HepG2 (cell line): ENCODE data around the gene IKZF3. TPM values are rescaled to one million over a fixed set of nuclear protein-coding genes. Genes with fewer than 3 reads are reported as not detected.

Experiments
- ATAC-seq: fragments of 200-7000 bp; cut with Tn5 transposase; 3 replicates; pipeline ENCODE4 v1.9.1; 2020; ENCODE audit warnings: mild to moderate bottlenecking, moderate library complexity
- BruUV-seq: library from RNA; stranded (reverse); fragments of 400-500 nt; replicated peaks from 2 replicates; lab custom pipeline; 2021; lab: Mats Ljungman, UMichigan
- CTCF ChIA-PET: fragments of 300-600 bp; formaldehyde crosslinking; extraction: SDS; loops from one replicate; lab custom pipeline; 2021; ENCODE audit warnings: low total read pairs, inconsistent platforms, low intra/inter-chr PET ratio; lab: Yijun Ruan, JAX
- POLR2A ChIA-PET: fragments of 350-600 bp; sonication (Branson Sonifier 250); formaldehyde crosslinking; loops from one replicate; lab custom pipeline; 2020; ENCODE audit warnings: antibody characterized with exemption, inconsistent platforms; lab: Yijun Ruan, JAX
- DNase-seq: peaks from one replicate; pipeline ENCODE4 v3.0.0-alpha.2; 2015; ENCODE audit warnings: low spot score
- FAIRE-seq: peaks from 3 replicates; lab custom pipeline; 2011; peaks lifted over from hg19 to GRCh38; lab: Jason Lieb, UNC
- H2AFZ ChIP-seq: one replicate; pipeline ENCODE4 v1.6.1; 2011; ENCODE audit warnings: low read length, inconsistent platforms
- H3K27ac ChIP-seq: fragments of 300-600 bp; 3 replicates; pipeline ENCODE4 v1.8.0; 2011; ENCODE audit warnings: mixed run types, mild to moderate bottlenecking, mixed read lengths, low read length, inconsistent platforms; ENCODE audit not compliant: insufficient read depth; ENCODE audit errors: extremely low read length
- H3K27me3 ChIP-seq, 2 experiments: fragments of 200-600 bp in 1 of 2; 2 replicates in 1 of 2; 3 replicates in 1 of 2; pipeline versions ENCODE4 v1.6.0 to v1.8.0; 2011; ENCODE audit warnings: low read length in 2 of 2, mild to moderate bottlenecking in 2 of 2, moderate library complexity in 2 of 2, inconsistent platforms in 1 of 2; ENCODE audit not compliant: insufficient read depth in 2 of 2, control insufficient read depth in 1 of 2
- H3K36me3 ChIP-seq, 2 experiments: fragments of 200-600 bp in 1 of 2; replicated peaks in 1 of 2; 2 replicates in 1 of 2; 3 replicates in 1 of 2; pipeline versions ENCODE4 v1.5.1 to v1.8.0; 2011; ENCODE audit warnings: low read length in 2 of 2, inconsistent platforms in 1 of 2; ENCODE audit not compliant: insufficient read depth in 2 of 2, control insufficient read depth in 1 of 2
- H3K4me1 ChIP-seq: 2 replicates; pipeline ENCODE4 v1.5.1; 2012; ENCODE audit warnings: low read length, inconsistent platforms; ENCODE audit not compliant: insufficient read depth
- H3K4me2 ChIP-seq: 2 replicates; pipeline ENCODE4 v1.6.0; 2011; ENCODE audit warnings: low read depth, low read length, inconsistent platforms
- H3K4me3 ChIP-seq, 3 experiments: fragments of 200-600 bp in 1 of 3; sonication (generic), shearing (Covaris generic) in 1 of 3; replicated peaks in 1 of 3; 2 replicates each; pipeline ENCODE4 v1.5.1; 2011 to 2016; ENCODE audit warnings: low read length in 3 of 3, inconsistent platforms in 2 of 3, low read depth in 2 of 3, mild to moderate bottlenecking in 2 of 3, control low read depth in 1 of 3, mixed read lengths in 1 of 3; ENCODE audit not compliant: insufficient read depth in 1 of 3
- H3K79me2 ChIP-seq: one replicate; pipeline ENCODE4 v1.6.1; 2011; ENCODE audit warnings: low read length, inconsistent platforms; ENCODE audit not compliant: insufficient read depth
- H3K9ac ChIP-seq: 2 replicates; pipeline ENCODE4 v1.6.0; 2011; ENCODE audit warnings: mild to moderate bottlenecking, low read depth, low read length, inconsistent platforms; ENCODE audit not compliant: insufficient read depth
- H3K9me3 ChIP-seq: 2 replicates; pipeline ENCODE4 v1.5.1; 2012; ENCODE audit warnings: mild to moderate bottlenecking, low read length
- H4K20me1 ChIP-seq: 2 replicates; pipeline ENCODE4 v1.6.0; 2011; ENCODE audit warnings: inconsistent platforms, mild to moderate bottlenecking, low read length, moderate library complexity; ENCODE audit not compliant: insufficient read depth
- IKZF1 ChIP-seq: fragments of 450-650 bp; IDR thresholded peaks from 2 replicates; pipeline ENCODE4 v1.7.1; 2016
- NAIF1 ChIP-seq: sonication (generic); formaldehyde crosslinking; IDR thresholded peaks from 2 replicates; pipeline ENCODE4 v1.5.0; 2020; ENCODE audit warnings: mild to moderate bottlenecking, missing genetic modification reagents, borderline replicate concordance
- NCOA2 ChIP-seq: sonication (generic); formaldehyde crosslinking; IDR thresholded peaks from 2 replicates; pipeline ENCODE4 v1.8.0; 2022; ENCODE audit warnings: inconsistent platforms
- ONECUT2 ChIP-seq: sonication (generic); formaldehyde crosslinking; IDR thresholded peaks from 2 replicates; pipeline ENCODE4 v1.4.0; 2020; ENCODE audit warnings: missing genetic modification reagents
- ZBTB7A ChIP-seq: sonication (generic); formaldehyde crosslinking; IDR thresholded peaks from 2 replicates; pipeline ENCODE4 v1.8.0; 2022; ENCODE audit warnings: mild to moderate bottlenecking, missing genetic modification reagents
- ZNF317 ChIP-seq: sonication (generic); formaldehyde crosslinking; IDR thresholded peaks from 2 replicates; pipeline ENCODE4 v1.5.0; 2020; ENCODE audit warnings: mild to moderate bottlenecking, missing genetic modification reagents
- ZNF7 ChIP-seq: IDR thresholded peaks from 2 replicates; pipeline ENCODE4 v1.6.1; 2016; ENCODE audit warnings: missing biosample characterization, missing genetic modification reagents
- ZNF839 ChIP-seq: sonication (generic); formaldehyde crosslinking; IDR thresholded peaks from 2 replicates; pipeline ENCODE4 v1.4.0; 2020; ENCODE audit warnings: missing genetic modification reagents, mild to moderate bottlenecking, borderline replicate concordance
- WGBS: methylation state at CpG from one replicate; pipeline ENCODE4 v1.1.6; 2017; ENCODE audit warnings: low lambda C conversion rate; 5-methylcytosine and 5-hydroxymethylcytosine counted together
- in situ Hi-C: cut with HindIII; loops from 2 replicates; pipeline ENCODE4 v1.10.0; 2017; ENCODE audit warnings: low pct_unique_long_range_greater_than_20kb; ENCODE audit not compliant: extremely low pct_ligation_motif_present
- intact Hi-C: fragments of 100-400 bp; cut with micrococcal nuclease; formaldehyde crosslinking; loops from one replicate; pipeline ENCODE4 v1.10.0; 2022; ENCODE audit not compliant: unreplicated experiment
- polyA plus RNA-seq, 8 experiments: library from polyadenylated mRNA; depleted of rRNA in 3 of 8; stranded (reverse) in 7 of 8; unstranded in 1 of 8; fragments of >200 nt; fragmentation: Illumina TruSeq in 4 of 8; extraction: Trizol in 4 of 8; gene quantifications; 2 replicates each; pipeline versions ENCODE4 v1.2.1 to v1.2.3, GENCODE V29; 2011 to 2016; ENCODE audit warnings: low read depth in 4 of 8, missing spikeins in 1 of 8, mixed read lengths in 1 of 8; ENCODE audit not compliant: insufficient read depth in 1 of 8
- total RNA-seq, 5 experiments: library from RNA; depleted of rRNA; stranded (reverse); fragments of >200 nt; fragmentation: Illumina TruSeq; extraction: Trizol; gene quantifications; 2 replicates each; pipeline ENCODE4 v1.2.3, GENCODE V29; 2016; ENCODE audit warnings: low read depth in 1 of 5
- TF ChIP-seq, protein P1 (sequence below): sonication (generic); formaldehyde crosslinking; IDR thresholded peaks from 2 replicates; pipeline ENCODE4 v1.4.0; 2020; ENCODE audit warnings: mild to moderate bottlenecking, low read depth, missing genetic modification reagents
- TF ChIP-seq, protein P2 (sequence below): sonication (generic); formaldehyde crosslinking; conservative IDR thresholded peaks from 2 replicates; pipeline ENCODE4 v1.8.1; 2023; ENCODE audit warnings: missing genetic modification reagents

The IKZF3 gene
- total and polyA plus RNA-seq, 2 of the 13 experiments (the other 11 are each of a cell fraction or from before 2014, with no cell fraction given) = not detected

DNA sequence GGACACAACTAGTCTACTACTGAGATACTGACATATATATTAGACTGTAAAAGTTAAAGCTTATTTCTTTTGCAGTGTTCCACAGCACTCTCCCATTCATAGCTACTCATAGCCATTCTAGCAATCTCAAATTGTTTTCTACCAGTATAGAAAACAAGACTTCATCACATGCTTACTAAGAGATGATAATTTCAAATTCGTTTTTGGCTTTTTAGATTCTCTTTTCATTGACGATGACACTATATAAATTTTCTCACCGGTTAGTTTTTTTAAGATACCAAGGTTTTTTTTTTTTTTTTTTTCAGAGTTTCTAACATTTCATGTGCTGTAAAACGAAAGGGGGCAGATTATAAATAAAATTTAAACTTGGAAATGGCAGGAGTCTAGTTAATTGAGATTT lies 17.9 kb downstream of the IKZF3 start:
- intact Hi-C loops = no loop called here
- no peaks in the 10 kb centered on the region for H3K4me1 ChIP-seq
- no peak overlapping the region for H2AFZ ChIP-seq
- TF ChIP-seq ZBTB7A (CRISPR knock-in tag) (no peak), ZNF7 (CRISPR knock-in tag) (no peak), IKZF1 (no peak), ZNF839 (CRISPR knock-in tag) (no peak), ONECUT2 (no peak), NCOA2 (CRISPR knock-in tag) (no peak), NAIF1 (CRISPR knock-in tag) (no peak), ZNF317 (CRISPR knock-in tag) (no peak)
- TF ChIP-seq, protein P1, sequence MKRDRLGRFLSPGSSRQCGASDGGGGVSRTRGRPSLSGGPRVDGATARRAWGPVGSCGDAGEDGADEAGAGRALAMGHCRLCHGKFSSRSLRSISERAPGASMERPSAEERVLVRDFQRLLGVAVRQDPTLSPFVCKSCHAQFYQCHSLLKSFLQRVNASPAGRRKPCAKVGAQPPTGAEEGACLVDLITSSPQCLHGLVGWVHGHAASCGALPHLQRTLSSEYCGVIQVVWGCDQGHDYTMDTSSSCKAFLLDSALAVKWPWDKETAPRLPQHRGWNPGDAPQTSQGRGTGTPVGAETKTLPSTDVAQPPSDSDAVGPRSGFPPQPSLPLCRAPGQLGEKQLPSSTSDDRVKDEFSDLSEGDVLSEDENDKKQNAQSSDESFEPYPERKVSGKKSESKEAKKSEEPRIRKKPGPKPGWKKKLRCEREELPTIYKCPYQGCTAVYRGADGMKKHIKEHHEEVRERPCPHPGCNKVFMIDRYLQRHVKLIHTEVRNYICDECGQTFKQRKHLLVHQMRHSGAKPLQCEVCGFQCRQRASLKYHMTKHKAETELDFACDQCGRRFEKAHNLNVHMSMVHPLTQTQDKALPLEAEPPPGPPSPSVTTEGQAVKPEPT = no peak
- TF ChIP-seq, protein P2, sequence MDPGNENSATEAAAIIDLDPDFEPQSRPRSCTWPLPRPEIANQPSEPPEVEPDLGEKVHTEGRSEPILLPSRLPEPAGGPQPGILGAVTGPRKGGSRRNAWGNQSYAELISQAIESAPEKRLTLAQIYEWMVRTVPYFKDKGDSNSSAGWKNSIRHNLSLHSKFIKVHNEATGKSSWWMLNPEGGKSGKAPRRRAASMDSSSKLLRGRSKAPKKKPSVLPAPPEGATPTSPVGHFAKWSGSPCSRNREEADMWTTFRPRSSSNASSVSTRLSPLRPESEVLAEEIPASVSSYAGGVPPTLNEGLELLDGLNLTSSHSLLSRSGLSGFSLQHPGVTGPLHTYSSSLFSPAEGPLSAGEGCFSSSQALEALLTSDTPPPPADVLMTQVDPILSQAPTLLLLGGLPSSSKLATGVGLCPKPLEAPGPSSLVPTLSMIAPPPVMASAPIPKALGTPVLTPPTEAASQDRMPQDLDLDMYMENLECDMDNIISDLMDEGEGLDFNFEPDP (CRISPR knock-in tag) = no peak
- no peak overlapping the region for H3K4me2 ChIP-seq
- H4K20me1 ChIP-seq = no peaks in the 10 kb centered on the region
- no peak overlapping the region for H3K4me3 ChIP-seq
- peaks cover 0 to 17% of the 10 kb centered on the region in 2 experiments; a peak in 1 of 5 replicates for H3K27me3 ChIP-seq
- H3K27ac ChIP-seq = no peak overlapping the region
- POLR2A ChIA-PET = no interaction called here
- CTCF ChIA-PET = no interaction called here
- DNase-seq (no peak), ATAC-seq (no peak), FAIRE-seq (no peak)
- BruUV-seq = no TSS peak
- no peak overlapping the region for H3K9ac ChIP-seq
- no peaks in the 10 kb centered on the region for H3K9me3 ChIP-seq
- no peaks in the 10 kb centered on the region for H3K36me3 ChIP-seq
- 27% methylated on average over 4 of the region's 4 CpGs for WGBS
- in situ Hi-C loops = no loop called here
- H3K79me2 ChIP-seq = no peaks in the 10 kb centered on the region
